ENCODE results near the gene LMNA.
"Not testable (repeated sequence)": the region's sequence is repeated elsewhere in the genome, so short reads cannot be mapped to it uniquely, and the experiment has no call there.

LMNA gene

GRCh38 chr1:156070548-156070947 lies 44.0 kb upstream of the LMNA start:
- H3K4me1 Mint-ChIP-seq = peaks cover 46% of the 10 kb centered on the region
- H3K27me3 Mint-ChIP-seq (ENCODE audit: low read depth) = no peaks in the 10 kb centered on the region
- H3K27ac Mint-ChIP-seq = peak overlapping the region in 2 of 3 experiments; percentile 48 to 51
- TF ChIP-seq, protein P1, sequence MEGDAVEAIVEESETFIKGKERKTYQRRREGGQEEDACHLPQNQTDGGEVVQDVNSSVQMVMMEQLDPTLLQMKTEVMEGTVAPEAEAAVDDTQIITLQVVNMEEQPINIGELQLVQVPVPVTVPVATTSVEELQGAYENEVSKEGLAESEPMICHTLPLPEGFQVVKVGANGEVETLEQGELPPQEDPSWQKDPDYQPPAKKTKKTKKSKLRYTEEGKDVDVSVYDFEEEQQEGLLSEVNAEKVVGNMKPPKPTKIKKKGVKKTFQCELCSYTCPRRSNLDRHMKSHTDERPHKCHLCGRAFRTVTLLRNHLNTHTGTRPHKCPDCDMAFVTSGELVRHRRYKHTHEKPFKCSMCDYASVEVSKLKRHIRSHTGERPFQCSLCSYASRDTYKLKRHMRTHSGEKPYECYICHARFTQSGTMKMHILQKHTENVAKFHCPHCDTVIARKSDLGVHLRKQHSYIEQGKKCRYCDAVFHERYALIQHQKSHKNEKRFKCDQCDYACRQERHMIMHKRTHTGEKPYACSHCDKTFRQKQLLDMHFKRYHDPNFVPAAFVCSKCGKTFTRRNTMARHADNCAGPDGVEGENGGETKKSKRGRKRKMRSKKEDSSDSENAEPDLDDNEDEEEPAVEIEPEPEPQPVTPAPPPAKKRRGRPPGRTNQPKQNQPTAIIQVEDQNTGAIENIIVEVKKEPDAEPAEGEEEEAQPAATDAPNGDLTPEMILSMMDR (IDR thresholded peaks at IDR 0.05; ENCODE audit: unreplicated experiment in 3 of 3) = no peak
- H3K4me3 Mint-ChIP-seq = no peak overlapping the region
- no peaks in the 10 kb centered on the region for H3K9me3 Mint-ChIP-seq
- H3K36me3 Mint-ChIP-seq (ENCODE audit: low read depth) = peaks cover 33% of the 10 kb centered on the region

DNA sequence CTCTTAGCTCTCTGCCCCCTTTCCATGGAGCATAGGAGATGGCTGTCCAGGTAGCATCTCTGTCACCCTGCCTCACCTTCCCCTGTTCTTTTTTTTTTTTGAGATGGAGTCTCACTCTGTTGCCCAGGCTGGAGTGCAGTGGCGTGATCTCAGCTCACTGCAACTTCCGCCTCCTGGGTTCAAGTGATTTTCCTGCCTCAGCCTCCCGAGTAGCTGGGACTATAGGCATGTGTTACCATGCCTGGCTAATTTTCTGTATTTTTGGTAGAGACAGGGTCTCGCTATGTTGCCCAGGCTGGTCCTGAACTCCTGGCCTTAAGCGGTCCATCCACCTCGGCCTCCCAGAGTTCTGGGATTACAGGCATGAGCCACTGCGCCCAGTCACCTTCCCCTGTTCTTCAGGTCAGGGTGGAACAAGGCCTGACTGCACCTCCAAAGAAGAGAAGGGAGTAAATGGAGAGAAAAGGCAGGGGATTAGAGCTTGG lies 43.1 kb upstream of the LMNA start:
- Mint-ChIP-seq H3K36me3 (ENCODE audit: low read depth) (peaks cover 37% of the 10 kb centered on the region), H3K4me1 (peaks cover 54% of the 10 kb centered on the region), H3K27ac (peak overlapping the region; percentile 64 to 79 (median 69))
- not testable (repeated sequence) for H3K4me3 Mint-ChIP-seq; H3K27me3 Mint-ChIP-seq (ENCODE audit: low read depth); H3K9me3 Mint-ChIP-seq

GRCh38 chr1:156072251-156072650 lies 42.3 kb upstream of the LMNA start:
- H3K9me3 Mint-ChIP-seq = no peaks in the 10 kb centered on the region
- H3K27ac Mint-ChIP-seq = peak overlapping the region; percentile 69 to 85 (median 79)
- peak overlapping the region in 1 of 3 experiments; percentile 17 for H3K4me3 Mint-ChIP-seq
- H3K27me3 Mint-ChIP-seq (ENCODE audit: low read depth) = no peaks in the 10 kb centered on the region
- TF ChIP-seq, protein P1 (IDR thresholded peaks at IDR 0.05; ENCODE audit: unreplicated experiment in 3 of 3) = no peak
- peaks cover 42% of the 10 kb centered on the region for H3K36me3 Mint-ChIP-seq (ENCODE audit: low read depth)
- peaks cover 62% of the 10 kb centered on the region for H3K4me1 Mint-ChIP-seq

DNA sequence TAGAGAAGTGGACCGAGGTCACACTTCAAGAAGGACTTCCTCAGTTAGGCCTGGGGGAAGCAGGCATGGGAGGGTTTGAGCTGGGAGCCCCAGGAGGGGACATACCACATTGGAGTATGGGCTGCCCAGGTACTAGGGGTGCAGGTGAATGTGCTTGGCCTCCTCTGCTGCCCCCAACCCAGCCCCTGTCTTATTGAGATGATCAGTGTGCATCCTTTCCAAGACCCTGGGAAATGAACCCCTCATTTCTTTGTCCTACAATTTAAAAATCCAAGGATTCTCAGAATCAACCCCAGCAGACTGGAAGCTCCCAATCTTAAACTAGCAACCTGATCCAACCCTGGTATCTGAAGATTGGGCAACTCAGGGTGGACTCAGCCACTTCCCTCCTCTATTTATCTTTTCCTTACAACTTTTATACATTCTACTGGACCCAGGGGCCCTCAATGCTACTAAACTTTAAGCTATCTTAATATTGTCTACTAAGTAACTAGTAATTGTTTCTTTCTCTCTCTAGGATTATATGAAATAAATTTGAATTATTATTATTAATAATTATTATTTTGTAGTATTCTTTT lies 41.3 kb upstream of the LMNA start:
- H3K27ac Mint-ChIP-seq = peak overlapping the region; percentile 69 to 89 (median 85)
- no peaks in the 10 kb centered on the region for H3K27me3 Mint-ChIP-seq (ENCODE audit: low read depth)
- peaks cover 72% of the 10 kb centered on the region for H3K4me1 Mint-ChIP-seq
- H3K9me3 Mint-ChIP-seq = no peaks in the 10 kb centered on the region
- peak overlapping the region in 1 of 3 experiments; percentile 50 for H3K4me3 Mint-ChIP-seq
- TF ChIP-seq, protein P1 (IDR thresholded peaks at IDR 0.05; ENCODE audit: unreplicated experiment in 3 of 3) = no peak
- H3K36me3 Mint-ChIP-seq (ENCODE audit: low read depth) = peaks cover 50% of the 10 kb centered on the region

DNA sequence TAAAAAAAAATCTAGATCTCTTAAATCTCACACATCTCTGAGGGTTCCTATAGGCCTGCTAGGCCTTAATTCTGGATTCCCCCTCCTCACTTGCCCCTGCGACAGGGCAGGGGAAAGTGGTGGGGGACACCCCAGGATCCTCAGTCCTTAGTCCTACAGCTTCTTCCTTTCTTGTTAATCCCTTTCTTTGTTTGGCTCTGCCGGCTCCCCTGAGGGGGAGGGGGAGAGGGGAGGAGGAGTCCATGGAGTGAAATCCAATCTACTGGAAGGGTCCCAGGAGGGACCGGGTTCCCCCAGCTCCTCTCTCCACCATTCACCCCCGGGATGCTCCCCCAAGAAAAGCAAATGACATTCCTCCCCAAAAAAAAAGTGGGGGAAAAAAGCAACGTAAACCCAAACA lies 40.8 kb upstream of the LMNA start:
- H3K9me3 Mint-ChIP-seq = no peaks in the 10 kb centered on the region
- peaks cover 56% of the 10 kb centered on the region for H3K36me3 Mint-ChIP-seq (ENCODE audit: low read depth)
- H3K4me3 Mint-ChIP-seq = peak overlapping the region in 2 of 3 experiments; percentile 8 to 45
- peaks cover 77% of the 10 kb centered on the region for H3K4me1 Mint-ChIP-seq
- H3K27ac Mint-ChIP-seq = peak overlapping the region; percentile 69 to 89 (median 85)
- no peaks in the 10 kb centered on the region for H3K27me3 Mint-ChIP-seq (ENCODE audit: low read depth)
- TF ChIP-seq, protein P1 (IDR thresholded peaks at IDR 0.05; ENCODE audit: unreplicated experiment in 3 of 3) = no peak

DNA sequence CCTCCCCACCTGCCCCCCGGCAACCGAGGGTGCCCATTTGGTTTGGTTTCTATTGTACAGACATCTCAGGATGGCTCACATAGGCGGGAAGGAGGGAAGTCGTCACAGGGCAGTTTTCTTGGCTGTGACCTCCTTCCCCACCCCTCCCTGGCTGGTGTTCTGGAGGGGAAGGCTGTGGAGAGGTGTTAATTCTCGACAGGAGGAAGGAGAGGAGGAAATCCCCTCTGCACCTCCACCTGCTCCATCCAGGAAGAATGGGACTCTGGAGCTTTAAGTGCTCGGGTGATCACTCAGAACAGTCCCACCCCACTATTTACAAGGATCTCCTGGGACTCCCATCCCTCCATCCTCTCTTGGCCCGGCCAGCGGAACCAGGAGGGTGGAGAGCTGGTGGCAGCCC lies 39.9 kb upstream of the LMNA start:
- TF ChIP-seq, protein P1 (IDR thresholded peaks at IDR 0.05; ENCODE audit: unreplicated experiment in 3 of 3) = no peak
- H3K27me3 Mint-ChIP-seq (ENCODE audit: low read depth) = no peaks in the 10 kb centered on the region
- H3K4me3 Mint-ChIP-seq = peak overlapping the region in 1 of 3 experiments; percentile 45
- H3K27ac Mint-ChIP-seq = peak overlapping the region; percentile 26 to 69 (median 34)
- peaks cover 62% of the 10 kb centered on the region for H3K36me3 Mint-ChIP-seq (ENCODE audit: low read depth)
- peaks cover 85% of the 10 kb centered on the region for H3K4me1 Mint-ChIP-seq
- no peaks in the 10 kb centered on the region for H3K9me3 Mint-ChIP-seq
